Head of caudate nucleus (tissue), 42 donors: ENCODE results near the gene MRPL50.

Experiments
- DNase-seq, 42 donors: peaks; one replicate each; pipeline versions ENCODE4 v3.0.0 to v3.0.0-alpha.2; 2020 to 2021; ENCODE audit warnings: mixed read lengths in 7 of 42
- intact Hi-C: fragments of 100-400 bp; cut with DNase I; formaldehyde crosslinking; loops from one replicate; pipeline ENCODE4 v1.15.0; 2022

MRPL50 gene

DNA sequence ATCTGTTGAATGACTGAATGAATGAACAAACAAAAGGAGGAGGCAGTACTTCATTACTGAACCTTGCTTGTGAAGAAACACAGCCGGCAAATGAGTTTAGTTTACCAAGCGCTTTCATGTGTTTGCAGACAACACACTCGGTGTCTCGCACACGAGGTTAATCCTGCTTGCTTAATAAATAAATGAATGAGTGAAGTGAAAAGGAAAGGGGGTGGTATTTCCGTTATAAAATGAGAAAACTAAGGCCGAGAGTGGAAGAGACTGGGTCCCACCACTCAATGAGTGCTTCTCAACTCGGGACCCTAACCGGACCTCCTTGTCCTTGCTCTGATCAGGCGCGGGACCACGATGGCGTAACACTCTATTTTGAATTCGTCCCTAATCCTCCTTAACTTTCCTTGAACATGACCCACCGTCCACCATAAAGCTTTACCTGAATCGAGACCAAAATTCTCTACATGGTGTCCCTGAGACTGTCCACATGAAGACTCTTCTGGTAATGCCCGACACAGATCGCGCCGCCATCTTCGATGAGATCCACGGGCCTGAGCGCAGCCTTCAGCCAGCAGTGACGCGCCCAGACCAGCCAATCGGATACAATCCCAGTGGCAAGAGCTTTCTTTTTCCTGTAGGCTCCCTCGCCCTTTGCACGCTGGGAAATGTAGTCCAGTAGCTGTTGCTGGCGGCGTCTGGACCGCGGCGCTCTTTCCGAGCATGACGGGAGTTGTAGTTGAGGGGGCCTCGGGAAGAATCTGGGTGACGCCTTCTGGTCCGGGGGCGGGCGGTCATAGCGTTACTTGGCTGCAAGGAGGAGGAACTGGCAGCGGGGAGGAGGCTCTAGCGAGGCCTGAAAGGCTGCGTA, at the start of gene MRPL50, which contains the start of gene ZNF189:
Gene MRPL50 (minus strand): TSS at position 551 of the 862 bp plus-strand sequence. CDS start 26 bp downstream, at position 525.
Gene ZNF189 (plus strand): TSS at position 784 of the 862 bp plus-strand sequence. CDS start 306 bp downstream, outside the sequence.
- intact Hi-C loops, result loop anchor here (5.0 kb wide), 1 partner anchor 686 kb away; no protein-coding TSS in a partner anchor

GRCh38 chr9:101446732-101447131, 48.3 kb upstream of the MRPL50 start:
- intact Hi-C loops, result no loop called here
- DNase-seq, result no peak

More for the DNA sequence above, at the start of gene MRPL50, which contains the start of gene ZNF189:
- DNase-seq, result peak; percentile 98 to 100 (median 100)

- DNase-seq, result peak in 2 of 42 donors; percentile 35
- intact Hi-C loops, result no loop called here
Measured at GRCh38 chr9:101445353-101446029, 47.1 kb upstream of the MRPL50 start.

- intact Hi-C loops, result no loop called here
- DNase-seq, result peak in 28 of 42 donors; percentile 5 to 50 (median 24)
Measured at GRCh38 chr9:101443364-101443771, 45.0 kb upstream of the MRPL50 start.

GRCh38 chr9:101442736-101443135, 44.3 kb upstream of the MRPL50 start:
- no peak for DNase-seq
- intact Hi-C loops, result no loop called here

GRCh38 chr9:101442318-101442717, 43.9 kb upstream of the MRPL50 start:
- no peak for DNase-seq
- intact Hi-C loops, result no loop called here

GRCh38 chr9:101440714-101441230, 42.4 kb upstream of the MRPL50 start:
- intact Hi-C loops, result no loop called here

GRCh38 chr9:101438523-101438922, 40.1 kb upstream of the MRPL50 start:
- intact Hi-C loops, result no loop called here

More at GRCh38 chr9:101440714-101441230, 42.4 kb upstream of the MRPL50 start:
- DNase-seq, result no peak

GRCh38 chr9:101437806-101438232, 39.4 kb upstream of the MRPL50 start:
- no peak for DNase-seq
- intact Hi-C loops, result no loop called here

More at GRCh38 chr9:101438523-101438922, 40.1 kb upstream of the MRPL50 start:
- DNase-seq, result no peak

DNA sequence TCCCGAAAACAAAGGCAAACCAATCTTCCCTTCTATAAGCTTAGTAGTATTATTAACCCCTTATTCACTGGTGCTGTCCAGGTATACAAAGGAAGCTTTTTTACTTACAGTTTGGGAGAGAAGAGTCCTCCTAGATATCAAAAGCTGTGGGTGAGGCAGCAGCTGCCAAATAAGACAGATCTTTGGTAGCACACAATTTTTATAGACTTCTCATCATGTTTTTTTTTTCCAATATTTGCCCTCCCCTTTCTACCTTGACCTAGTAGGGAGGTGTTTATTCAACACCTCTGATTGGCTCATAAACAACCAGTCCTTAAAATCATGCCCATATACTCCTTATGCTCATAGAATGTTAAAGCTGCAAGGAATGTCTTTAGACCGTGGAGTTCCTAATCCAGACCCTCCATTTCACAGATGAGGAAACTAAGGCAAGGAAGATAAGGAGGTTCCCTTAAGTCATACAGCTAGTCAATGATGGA, 37.2 kb upstream of the MRPL50 start, which contains the start of gene ALDOB:
Gene ALDOB (minus strand): TSS at position 174 of the 479 bp plus-strand sequence. CDS start 4,887 bp downstream, outside the sequence.
- DNase-seq, result no peak
- intact Hi-C loops, result no loop called here

DNA sequence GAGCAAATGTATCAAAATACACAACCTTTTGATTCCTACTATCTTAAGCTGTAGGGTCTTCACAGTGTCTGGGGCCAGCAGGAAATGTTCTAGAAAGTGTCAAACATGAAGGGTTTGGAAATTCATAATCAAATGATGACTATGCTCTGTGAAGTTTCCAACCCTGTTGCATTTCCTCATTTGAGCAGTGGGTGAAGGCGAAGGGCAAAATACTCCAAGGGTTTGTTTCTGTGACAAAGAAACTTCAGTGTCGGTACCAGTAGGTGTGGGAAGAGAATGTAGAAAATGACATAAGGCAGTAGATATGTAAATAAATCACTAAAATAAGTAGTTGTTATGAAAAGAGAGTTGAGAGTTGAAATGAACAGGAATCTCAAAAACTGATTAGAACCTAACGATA, 36.6 kb upstream of the MRPL50 start:
- DNase-seq, result no peak
- intact Hi-C loops, result no loop called here

- DNase-seq, result no peak
- intact Hi-C loops, result no loop called here
Measured at GRCh38 chr9:101433229-101433628, 34.8 kb upstream of the MRPL50 start.

GRCh38 chr9:101432740-101433139, 34.3 kb upstream of the MRPL50 start:
- no peak for DNase-seq
- intact Hi-C loops, result no loop called here

DNA sequence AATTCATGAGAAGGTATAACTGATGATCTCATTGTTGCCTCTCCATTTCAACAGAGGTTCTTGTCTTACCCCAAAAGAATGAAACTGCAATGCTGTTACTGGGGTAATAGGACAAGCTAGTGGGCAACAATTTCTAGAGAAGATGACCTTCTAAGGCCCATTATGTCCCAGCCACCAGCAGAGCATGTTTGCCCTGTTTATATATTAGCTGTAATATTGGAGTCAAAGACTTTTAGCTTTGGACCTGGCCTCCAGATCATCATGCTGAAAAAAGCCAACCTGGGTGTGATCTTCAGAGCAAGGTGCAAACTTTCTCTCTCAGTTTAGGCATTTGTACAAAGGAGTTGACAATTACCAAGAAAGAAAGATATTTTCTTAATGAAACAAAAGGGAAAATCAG, 33.8 kb upstream of the MRPL50 start:
- no peak for DNase-seq
- intact Hi-C loops, result no loop called here

- intact Hi-C loops, result no loop called here
- no peak for DNase-seq
Measured at GRCh38 chr9:101429736-101430135, 31.3 kb upstream of the MRPL50 start.

- DNase-seq, result no peak
- intact Hi-C loops, result no loop called here
Measured at GRCh38 chr9:101428909-101429308, 30.5 kb upstream of the MRPL50 start.

DNA sequence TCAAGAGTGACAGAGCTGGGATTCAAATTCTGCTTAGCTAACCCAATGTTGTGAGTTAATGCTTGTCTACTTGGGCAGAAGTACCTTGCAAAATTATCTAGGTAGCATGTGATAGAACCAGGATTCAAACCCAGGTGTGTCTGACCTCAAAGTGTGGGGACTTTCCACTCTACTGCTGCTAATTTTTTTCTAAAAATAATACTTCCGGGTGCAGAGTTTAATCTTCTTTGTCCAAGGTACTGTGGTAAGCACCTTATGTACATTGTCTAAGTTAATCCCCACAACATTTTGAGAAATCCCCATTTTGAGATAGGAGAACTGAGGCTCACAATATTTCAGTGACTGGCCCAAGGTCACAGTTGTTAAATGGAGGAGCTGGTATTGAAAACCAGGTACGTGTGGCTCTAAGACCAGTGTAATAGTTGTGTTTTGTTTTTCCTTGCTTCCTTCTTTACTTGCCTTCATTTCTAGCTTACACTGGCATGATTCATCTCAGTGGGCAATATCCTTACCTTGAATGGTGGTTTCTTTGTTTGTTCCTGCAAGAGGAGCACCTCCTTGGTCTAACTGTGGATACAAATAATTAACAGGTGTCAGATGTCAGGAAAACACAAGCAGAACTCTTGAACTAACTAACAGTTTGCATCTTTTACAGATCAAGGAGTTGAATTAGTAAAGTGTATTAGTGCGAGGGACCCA, 29.7 kb upstream of the MRPL50 start:
- intact Hi-C loops, result no loop called here
- DNase-seq, result no peak

- DNase-seq, result no peak
- intact Hi-C loops, result no loop called here
Measured at GRCh38 chr9:101427358-101427757, 28.9 kb upstream of the MRPL50 start.

DNA sequence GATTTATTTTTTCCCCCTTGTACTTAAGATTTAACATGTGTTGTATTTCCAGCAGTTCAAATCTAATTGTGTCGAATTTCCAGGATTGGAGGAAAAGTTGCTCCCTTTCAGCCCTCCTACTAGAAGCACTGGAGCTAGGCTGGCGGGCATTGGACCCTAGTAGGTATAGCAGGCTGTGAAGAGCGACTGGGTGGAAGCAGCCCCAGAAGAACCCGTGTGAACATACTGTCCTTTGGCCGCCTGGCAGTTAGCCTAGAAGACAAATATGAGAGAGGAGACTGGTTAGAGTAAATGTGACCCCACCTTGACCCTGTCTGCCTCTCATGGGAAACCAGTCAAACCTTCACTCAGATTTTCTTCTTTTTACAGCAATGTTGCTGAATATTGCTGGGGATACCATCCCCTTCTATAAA, 23.2 kb upstream of the MRPL50 start:
- intact Hi-C loops, result no loop called here
- DNase-seq, result no peak
